H9 (cell line): ENCODE data around the gene ASTN1. TPM values are rescaled to one million over a fixed set of nuclear protein-coding genes. Genes with fewer than 3 reads are reported as not detected.
A peak's percentile ranks its signal among the peaks of the same experiment; 100 is the strongest.

Source experiments
- DNase-seq: peaks from one replicate; pipeline ENCODE4 v3.0.0-alpha.2; 2017
- H2AFZ ChIP-seq: one replicate; pipeline ENCODE4 v1.6.1; 2013; ENCODE audit warnings: mild to moderate bottlenecking, low read length, control low read depth, moderate library complexity
- H2AK5ac ChIP-seq: 2 replicates; pipeline ENCODE4 v1.6.1; 2013; ENCODE audit warnings: low read length, control low read depth, mixed read lengths; ENCODE audit not compliant: insufficient read length
- H2BK120ac ChIP-seq: one replicate; pipeline ENCODE4 v1.6.1; 2013; ENCODE audit warnings: low read depth, mild to moderate bottlenecking, low read length, control low read depth, inconsistent platforms; ENCODE audit not compliant: poor library complexity, severe bottlenecking
- H2BK12ac ChIP-seq: 2 replicates; pipeline ENCODE4 v1.6.1; 2013; ENCODE audit warnings: low read length, control low read depth, mixed read lengths, low read depth; ENCODE audit not compliant: insufficient read length
- H2BK15ac ChIP-seq: 2 replicates; pipeline ENCODE4 v1.6.1; 2013; ENCODE audit warnings: low read depth, low read length, control low read depth
- H2BK20ac ChIP-seq: one replicate; pipeline ENCODE4 v1.6.1; 2013; ENCODE audit warnings: low read depth, mild to moderate bottlenecking, low read length, control low read depth, inconsistent platforms; ENCODE audit not compliant: poor library complexity, severe bottlenecking
- H2BK5ac ChIP-seq: 2 replicates; pipeline ENCODE4 v1.6.1; 2013; ENCODE audit warnings: low read length, control low read depth, mixed read lengths; ENCODE audit not compliant: insufficient read length
- H3K14ac ChIP-seq: 2 replicates; pipeline ENCODE4 v1.6.1; 2013; ENCODE audit warnings: low read length, control low read depth; ENCODE audit not compliant: insufficient read depth
- H3K18ac ChIP-seq: 2 replicates; pipeline ENCODE4 v1.6.1; 2013; ENCODE audit warnings: low read depth, mild to moderate bottlenecking, mixed read lengths, low read length, control low read depth; ENCODE audit not compliant: insufficient read length
- H3K23ac ChIP-seq: 2 replicates; pipeline ENCODE4 v1.6.1; 2013; ENCODE audit warnings: low read length, control low read depth, mixed read lengths, low read depth; ENCODE audit not compliant: insufficient read length
- H3K23me2 ChIP-seq: 2 replicates; pipeline ENCODE4 v1.6.1; 2013; ENCODE audit warnings: low read depth, mild to moderate bottlenecking, mixed read lengths, low read length, control low read depth; ENCODE audit not compliant: insufficient read length, poor library complexity, severe bottlenecking
- H3K27ac ChIP-seq: 2 replicates; pipeline ENCODE4 v1.5.1; 2013; ENCODE audit warnings: low read length, control low read depth, mixed read lengths, low read depth; ENCODE audit not compliant: insufficient read length
- H3K27me3 ChIP-seq: 2 replicates; pipeline ENCODE4 v1.6.1; 2013; ENCODE audit warnings: low read length, control low read depth, inconsistent platforms; ENCODE audit not compliant: insufficient read depth
- H3K4ac ChIP-seq: 2 replicates; pipeline ENCODE4 v1.6.1; 2013; ENCODE audit warnings: low read depth, mild to moderate bottlenecking, control low read depth, inconsistent platforms, low read length, moderate library complexity
- H3K4me1 ChIP-seq: 2 replicates; pipeline ENCODE4 v1.6.1; 2013; ENCODE audit warnings: low read length, control low read depth, inconsistent platforms; ENCODE audit not compliant: insufficient read depth
- H3K4me2 ChIP-seq: 2 replicates; pipeline ENCODE4 v1.6.1; 2013; ENCODE audit warnings: low read length, control low read depth, mixed read lengths; ENCODE audit not compliant: insufficient read length, insufficient read depth
- H3K56ac ChIP-seq: 2 replicates; pipeline ENCODE4 v1.6.1; 2013; ENCODE audit warnings: low read depth, mild to moderate bottlenecking, mixed read lengths, low read length, control low read depth; ENCODE audit not compliant: insufficient read length
- H3K79me1 ChIP-seq: 2 replicates; pipeline ENCODE4 v1.6.1; 2013; ENCODE audit warnings: low read depth, mild to moderate bottlenecking, moderate library complexity, low read length, control low read depth, inconsistent platforms; ENCODE audit not compliant: insufficient read depth, poor library complexity, severe bottlenecking
- H3K79me2 ChIP-seq: 2 replicates; pipeline ENCODE4 v1.6.1; 2013; ENCODE audit warnings: low read length, control low read depth, inconsistent platforms; ENCODE audit not compliant: insufficient read depth
- H3K9ac ChIP-seq: 2 replicates; pipeline ENCODE4 v1.6.1; 2013; ENCODE audit warnings: low read length, control low read depth, mixed read lengths; ENCODE audit not compliant: insufficient read length; ENCODE audit errors: extremely low read depth
- H3K9me3 ChIP-seq: one replicate; pipeline ENCODE4 v1.6.1; 2013; ENCODE audit warnings: low read depth, low read length, inconsistent platforms; ENCODE audit not compliant: control insufficient read depth
- H3T11ph ChIP-seq: one replicate; pipeline ENCODE4 v1.6.1; 2013; ENCODE audit warnings: mild to moderate bottlenecking, low read length, control low read depth, inconsistent platforms
- H4K20me1 ChIP-seq: one replicate; pipeline ENCODE4 v1.6.1; 2013; ENCODE audit not compliant: control insufficient read depth, insufficient read length, insufficient read depth
- H4K5ac ChIP-seq: 2 replicates; pipeline ENCODE4 v1.6.1; 2013; ENCODE audit warnings: low read depth, mild to moderate bottlenecking, mixed read lengths, low read length, control low read depth; ENCODE audit not compliant: insufficient read length
- H4K8ac ChIP-seq: replicated peaks from 2 replicates; pipeline ENCODE4 v1.6.1; 2013; ENCODE audit warnings: low read length, control low read depth, mixed read lengths, low read depth; ENCODE audit not compliant: insufficient read length
- H4K91ac ChIP-seq: 2 replicates; pipeline ENCODE4 v1.6.1; 2013; ENCODE audit warnings: low read depth, mild to moderate bottlenecking, moderate library complexity, mixed read lengths, low read length, control low read depth; ENCODE audit not compliant: insufficient read length
- H3K27ac Mint-ChIP-seq, 3 experiments: 2 replicates in 2 of 3; 3 replicates in 1 of 3; pipeline ENCODE4 v1.8.0; 2020 to 2021; ENCODE audit warnings: mixed read lengths in 3 of 3, mild to moderate bottlenecking in 1 of 3, moderate library complexity in 1 of 3
- H3K27me3 Mint-ChIP-seq: 2 replicates; pipeline ENCODE4 v1.8.0; 2021; ENCODE audit warnings: low read depth, mild to moderate bottlenecking, moderate library complexity, mixed read lengths
- H3K36me3 Mint-ChIP-seq, 3 experiments: 2 replicates in 2 of 3; 3 replicates in 1 of 3; pipeline ENCODE4 v1.8.0; 2020 to 2021; ENCODE audit warnings: low read depth in 3 of 3, mixed read lengths in 3 of 3; ENCODE audit not compliant: insufficient read depth in 1 of 3
- H3K4me1 Mint-ChIP-seq, 2 experiments: 2 replicates each; pipeline ENCODE4 v1.8.0; 2020; ENCODE audit warnings: mixed read lengths in 2 of 2
- H3K4me3 Mint-ChIP-seq, 2 experiments: 2 replicates in 1 of 2; 3 replicates in 1 of 2; pipeline ENCODE4 v1.8.0; 2020 to 2021; ENCODE audit warnings: mild to moderate bottlenecking in 2 of 2, mixed read lengths in 2 of 2, moderate library complexity in 1 of 2
- H3K9me3 Mint-ChIP-seq, 2 experiments: 2 replicates in 1 of 2; 3 replicates in 1 of 2; pipeline ENCODE4 v1.8.0; 2020; ENCODE audit warnings: mild to moderate bottlenecking in 2 of 2, mixed read lengths in 2 of 2, moderate library complexity in 1 of 2
- CTCF ChIP-seq: fragments of 200-600 bp; sonication (generic); conservative IDR thresholded peaks from 3 replicates; pipeline ENCODE4 v1.8.0; 2021; ENCODE audit warnings: antibody characterized with exemption, mild to moderate bottlenecking
- WGBS: extraction: QIAGEN DNeasy Blood & Tissue Kit; methylation state at CpG from one replicate; pipeline ENCODE4 v1.1.7; 2013; ENCODE audit warnings: missing lambda C conversion rate, low lambda C conversion rate, mixed read lengths; ENCODE audit not compliant: insufficient read length; ENCODE audit errors: extremely low coverage; 5-methylcytosine and 5-hydroxymethylcytosine counted together
- total RNA-seq: library from RNA; stranded (reverse); gene quantifications from 2 replicates; pipeline ENCODE4 v1.2.1, GENCODE V29; 2021

ASTN1 gene
- total RNA-seq, 1 experiment from 2014 or later: 0.98 TPM

- no peak overlapping the region for H3K4me3 Mint-ChIP-seq
- TF ChIP-seq CTCF: peak; percentile 89
- no peaks in the 10 kb centered on the region; a peak in 1 of 7 replicates for H3K36me3 Mint-ChIP-seq
- Histone ChIP-seq H4K91ac (no peak overlapping the region), H3K79me1 (no peaks in the 10 kb centered on the region), H3K56ac (no peak overlapping the region), H3K27ac (no peak overlapping the region), H2BK20ac (no peak overlapping the region), H3K14ac (no peak overlapping the region), H4K8ac (no peak overlapping the region), H3K79me2 (no peaks in the 10 kb centered on the region), H3K4me1 (no peaks in the 10 kb centered on the region), H3K9me3 (no peaks in the 10 kb centered on the region), H2AK5ac (no peak overlapping the region), H2BK12ac (no peak overlapping the region), H3K4me2 (no peak overlapping the region), H3T11ph (no peak overlapping the region), H3K18ac (no peak overlapping the region), H2BK15ac (no peak overlapping the region), H3K4ac (no peak overlapping the region), H3K23me2 (no peaks in the 10 kb centered on the region), H4K20me1 (no peaks in the 10 kb centered on the region), H3K27me3 (no peaks in the 10 kb centered on the region), H4K5ac (no peak overlapping the region), H2AFZ (no peak overlapping the region), H3K9ac (no peak overlapping the region), H2BK5ac (no peak overlapping the region), H3K23ac (no peak overlapping the region), H2BK120ac (no peak overlapping the region)
- no peak overlapping the region; a peak in 1 of 7 replicates for H3K27ac Mint-ChIP-seq
- 0 out of 4 replicates have a peak, but pooled peaks cover 2% of the 10 kb centered on the region in 2 experiments for H3K4me1 Mint-ChIP-seq
- DNase-seq: peak; percentile 81
- no CpG with 5 or more reads among the region's 9 CpGs for WGBS
- peaks cover 6% of the 10 kb centered on the region for H3K27me3 Mint-ChIP-seq
- H3K9me3 Mint-ChIP-seq: no peaks in the 10 kb centered on the region
Measured at GRCh38 chr1:176880955-176881595, 283.4 kb downstream of the ASTN1 start.
